ENCODE results near the gene GZMH.
"Not testable (repeated sequence)": the region's sequence is repeated elsewhere in the genome, so short reads cannot be mapped to it uniquely, and the experiment has no call there.

GZMH gene

GRCh38 chr14:24591004-24591403 is 18.5 kb downstream of the GZMH start:
- not testable (repeated sequence) for DNase-seq

DNA sequence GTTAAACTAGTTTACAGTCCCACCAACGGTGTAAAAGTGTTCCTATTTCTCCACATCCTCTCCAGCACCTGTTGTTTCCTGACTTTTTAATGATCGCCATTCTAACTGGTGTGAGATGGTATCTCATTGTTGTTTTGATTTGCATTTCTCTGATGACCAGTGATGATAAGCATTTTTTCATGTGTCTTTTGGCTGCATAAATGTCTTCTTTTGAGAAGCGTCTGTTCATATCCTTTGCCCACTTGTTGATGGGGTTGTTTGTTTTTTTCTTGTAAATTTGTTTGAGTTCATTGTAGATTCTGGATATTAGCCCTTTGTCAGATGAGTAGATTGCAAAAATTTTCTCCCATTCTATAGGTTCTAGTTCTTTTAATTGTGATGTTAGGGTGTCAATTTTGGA is 25.1 kb downstream of the GZMH start:
- not testable (repeated sequence) for DNase-seq

GRCh38 chr14:24578558-24578957 is 30.9 kb downstream of the GZMH start:
- no peak for DNase-seq

DNA sequence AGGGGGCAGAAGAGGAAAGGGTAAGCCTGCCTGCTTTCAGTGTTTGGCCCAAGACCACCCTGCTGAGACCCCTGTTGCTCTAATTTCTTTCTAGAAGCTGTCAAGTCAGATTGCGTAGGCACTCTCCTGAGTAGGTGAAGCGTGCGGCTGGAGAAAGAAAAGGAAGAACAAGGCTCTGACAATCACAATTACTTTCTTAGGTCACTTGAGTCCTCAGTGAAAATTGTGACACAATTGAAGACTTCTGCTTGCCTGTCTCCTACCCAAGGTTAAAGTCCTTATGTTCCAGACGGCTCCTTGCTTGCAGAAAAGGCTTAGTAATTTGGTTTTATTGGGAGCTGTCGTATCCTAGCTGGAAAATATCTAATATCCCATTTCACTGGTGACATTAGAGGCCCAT is 32.7 kb downstream of the GZMH start:
- DNase-seq = no peak

GRCh38 chr14:24576182-24576581 is 33.3 kb downstream of the GZMH start, which contains the start of gene CTSG:
TSS of gene CTSG (minus strand) at chr14:24576250. CDS start at chr14:24576223, 27 bp downstream.
- DNase-seq = no peak

GRCh38 chr14:24574206-24574774 is 35.2 kb downstream of the GZMH start:
- DNase-seq = no peak

DNA sequence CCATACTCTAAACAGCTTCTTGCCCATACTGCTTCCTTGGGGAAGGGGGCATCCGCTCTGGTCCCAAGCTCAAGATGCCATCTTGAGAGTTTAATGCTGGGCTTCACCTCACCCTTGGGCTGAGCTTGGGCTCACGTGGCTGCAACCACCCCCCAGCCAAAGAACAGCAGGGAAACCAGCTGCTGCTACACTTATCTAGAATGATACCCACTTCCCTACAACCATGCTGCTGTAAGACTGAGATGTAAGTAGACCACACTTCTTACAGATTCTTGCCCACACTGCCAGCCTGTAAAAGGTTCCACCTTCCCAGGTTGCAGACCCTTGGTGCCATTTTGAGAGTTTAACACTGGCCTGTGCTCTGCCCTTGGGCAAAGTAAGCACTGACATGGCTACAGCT is 43.2 kb downstream of the GZMH start:
- DNase-seq = no peak

- DNase-seq = no peak
These were observed 43.7 kb downstream of the GZMH start for GRCh38 chr14:24565766-24566165.

DNA sequence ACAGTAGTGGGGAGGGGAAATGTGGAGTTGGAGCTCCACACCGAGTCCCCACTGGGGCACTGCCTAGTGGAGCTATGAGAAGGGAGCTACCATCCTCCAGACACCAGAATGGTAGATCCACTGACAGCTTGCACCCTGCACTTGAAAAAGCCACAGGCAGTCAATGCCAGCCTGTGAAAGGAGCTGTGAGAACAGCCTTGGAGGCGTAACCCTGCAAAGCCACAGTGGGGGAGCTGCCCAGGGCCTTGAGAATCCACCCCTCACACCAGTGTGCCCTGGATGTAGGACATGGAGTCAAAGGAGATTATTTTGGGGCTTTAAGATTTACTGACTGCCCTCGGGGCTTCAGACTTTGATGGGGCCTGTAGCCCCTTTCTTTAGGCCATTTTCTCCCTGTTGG is 46.0 kb downstream of the GZMH start:
- DNase-seq = no peak

DNA sequence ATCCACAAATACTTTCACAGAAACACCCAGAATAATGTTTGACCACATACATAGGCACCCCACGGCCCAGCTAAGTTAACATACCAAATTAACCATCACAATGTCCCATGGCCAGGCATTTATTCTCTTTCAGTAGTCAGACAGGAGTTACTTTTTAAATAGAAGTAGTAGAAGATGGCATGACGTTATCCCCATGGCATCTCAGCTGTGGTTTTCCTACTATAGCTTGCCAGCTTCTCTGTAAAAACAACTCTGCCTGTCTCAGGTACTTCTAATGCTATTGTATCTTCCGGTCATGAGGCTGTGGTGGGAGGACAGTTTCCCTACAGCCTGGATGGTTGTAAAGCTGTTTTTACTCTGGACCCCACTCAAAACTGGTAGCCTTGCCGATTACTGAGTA is 52.7 kb downstream of the GZMH start:
- no peak for DNase-seq

Measured in T1000 (cell line).